ENCODE data around the gene RPL39.
"Not testable (repeated sequence)": the region's sequence is repeated elsewhere in the genome, so short reads cannot be mapped to it uniquely, and the experiment has no call there.

The RPL39 gene

GRCh38 chrX:119753001-119753400 is 38.4 kb downstream of the RPL39 start:
- H3K36me3 ChIP-seq (ENCODE audit: insufficient read depth, low read length) = no peaks in the 10 kb centered on the region
- no peaks in the 10 kb centered on the region for H3K79me2 ChIP-seq (ENCODE audit: control insufficient read depth, insufficient read depth, low read length, unreplicated experiment)
- no peak overlapping the region for H2AFZ ChIP-seq (ENCODE audit: low read length, unreplicated experiment)
- H3K4me1 ChIP-seq (ENCODE audit: control insufficient read depth, insufficient read depth, low read length, unreplicated experiment) = no peaks in the 10 kb centered on the region
- H3K27ac ChIP-seq (ENCODE audit: low read depth, low read length) = no peak overlapping the region
- H3K4me3 ChIP-seq (ENCODE audit: low read depth, low read length) = no peak overlapping the region
- H3K27me3 ChIP-seq (ENCODE audit: insufficient read depth, low read length) = no peaks in the 10 kb centered on the region

- not testable (repeated sequence) for H3K36me3 ChIP-seq (ENCODE audit: insufficient read depth, low read length); H3K79me2 ChIP-seq (ENCODE audit: control insufficient read depth, insufficient read depth, low read length, unreplicated experiment); H3K4me1 ChIP-seq (ENCODE audit: control insufficient read depth, insufficient read depth, low read length, unreplicated experiment); H2AFZ ChIP-seq (ENCODE audit: low read length, unreplicated experiment); H3K27ac ChIP-seq (ENCODE audit: low read depth, low read length); H3K27me3 ChIP-seq (ENCODE audit: insufficient read depth, low read length); H3K4me3 ChIP-seq (ENCODE audit: low read depth, low read length)
Observed at GRCh38 chrX:119750751-119751150, 40.7 kb downstream of the RPL39 start.

GRCh38 chrX:119750131-119750530 is 41.3 kb downstream of the RPL39 start:
- not testable (repeated sequence) for H2AFZ ChIP-seq (ENCODE audit: low read length, unreplicated experiment); H3K36me3 ChIP-seq (ENCODE audit: insufficient read depth, low read length); H3K79me2 ChIP-seq (ENCODE audit: control insufficient read depth, insufficient read depth, low read length, unreplicated experiment); H3K4me3 ChIP-seq (ENCODE audit: low read depth, low read length); H3K27me3 ChIP-seq (ENCODE audit: insufficient read depth, low read length); H3K4me1 ChIP-seq (ENCODE audit: control insufficient read depth, insufficient read depth, low read length, unreplicated experiment); H3K27ac ChIP-seq (ENCODE audit: low read depth, low read length)

GRCh38 chrX:119745283-119745848 is 46.1 kb downstream of the RPL39 start:
- Histone ChIP-seq H3K27me3 (ENCODE audit: insufficient read depth, low read length) (no peaks in the 10 kb centered on the region), H3K4me1 (ENCODE audit: control insufficient read depth, insufficient read depth, low read length, unreplicated experiment) (no peaks in the 10 kb centered on the region), H3K27ac (ENCODE audit: low read depth, low read length) (no peak overlapping the region)

GRCh38 chrX:119738742-119739141 is 52.7 kb downstream of the RPL39 start:
- Histone ChIP-seq H3K36me3 (ENCODE audit: insufficient read depth, low read length) (no peaks in the 10 kb centered on the region), H3K79me2 (ENCODE audit: control insufficient read depth, insufficient read depth, low read length, unreplicated experiment) (no peaks in the 10 kb centered on the region), H3K4me3 (ENCODE audit: low read depth, low read length) (no peak overlapping the region), H3K27ac (ENCODE audit: low read depth, low read length) (no peak overlapping the region), H3K27me3 (ENCODE audit: insufficient read depth, low read length) (no peaks in the 10 kb centered on the region), H2AFZ (ENCODE audit: low read length, unreplicated experiment) (no peak overlapping the region), H3K4me1 (ENCODE audit: control insufficient read depth, insufficient read depth, low read length, unreplicated experiment) (no peaks in the 10 kb centered on the region)

More at GRCh38 chrX:119745283-119745848, 46.1 kb downstream of the RPL39 start:
- Histone ChIP-seq H3K79me2 (ENCODE audit: control insufficient read depth, insufficient read depth, low read length, unreplicated experiment) (no peaks in the 10 kb centered on the region), H3K36me3 (ENCODE audit: insufficient read depth, low read length) (no peaks in the 10 kb centered on the region), H2AFZ (ENCODE audit: low read length, unreplicated experiment) (no peak overlapping the region), H3K4me3 (ENCODE audit: low read depth, low read length) (no peak overlapping the region)

Measured in ACC112 (cell line).